HG03457 (cell line): ENCODE measurements around the gene CLEC4A.
A peak's percentile ranks its signal among the peaks of the same experiment; 100 is the strongest.
"Not testable (repeated sequence)": the region's sequence is repeated elsewhere in the genome, so short reads cannot be mapped to it uniquely, and the experiment has no call there.

ENCODE experiments used
- ATAC-seq: cut with Tn5 transposase; IDR thresholded peaks from one replicate; pipeline ENCODE4 v1.9.1; 2021; ENCODE audit warnings: moderate number of reproducible peaks; ENCODE audit not compliant: unreplicated experiment

CLEC4A gene

GRCh38 chr12:8133636-8134397, 10.4 kb downstream of the CLEC4A start:
- peak; percentile 63 for ATAC-seq

- ATAC-seq = not testable (repeated sequence)
Measured at GRCh38 chr12:8134398-8134930, 11.0 kb downstream of the CLEC4A start.

GRCh38 chr12:8141647-8142046, 18.2 kb downstream of the CLEC4A start:
- ATAC-seq = not testable (repeated sequence)

GRCh38 chr12:8143261-8143660, 19.8 kb downstream of the CLEC4A start:
- ATAC-seq = no peak

- no peak for ATAC-seq
Measured at GRCh38 chr12:8145754-8146441, 22.5 kb downstream of the CLEC4A start.

- ATAC-seq = no peak
Measured at GRCh38 chr12:8146442-8146771, 23.0 kb downstream of the CLEC4A start.

- no peak for ATAC-seq
Measured at GRCh38 chr12:8154526-8154925, 31.1 kb downstream of the CLEC4A start.

GRCh38 chr12:8156416-8156815, 33.0 kb downstream of the CLEC4A start:
- no peak for ATAC-seq

- no peak for ATAC-seq
Measured at GRCh38 chr12:8156845-8157244, 33.4 kb downstream of the CLEC4A start, which contains the start of gene ZNF705A. Gene ZNF705A (plus strand): TSS chr12:8157015. CDS start chr12:8172626, 15,611 bp downstream.

GRCh38 chr12:8157484-8158198, 34.2 kb downstream of the CLEC4A start:
- ATAC-seq = no peak

- ATAC-seq = not testable (repeated sequence)
Measured at GRCh38 chr12:8172911-8173310, 49.5 kb downstream of the CLEC4A start.

- ATAC-seq = not testable (repeated sequence)
Measured at GRCh38 chr12:8179989-8180585, 56.7 kb downstream of the CLEC4A start.

- not testable (repeated sequence) for ATAC-seq
Measured at GRCh38 chr12:8181271-8181670, 57.9 kb downstream of the CLEC4A start.

GRCh38 chr12:8182923-8183322, 59.5 kb downstream of the CLEC4A start:
- not testable (repeated sequence) for ATAC-seq

GRCh38 chr12:8183346-8183745, 59.9 kb downstream of the CLEC4A start:
- ATAC-seq = not testable (repeated sequence)

GRCh38 chr12:8184206-8184605, 60.8 kb downstream of the CLEC4A start:
- not testable (repeated sequence) for ATAC-seq

GRCh38 chr12:8188088-8188487, 64.7 kb downstream of the CLEC4A start:
- ATAC-seq = not testable (repeated sequence)
